HepG2 (cell line): Measurements from ENCODE around the gene KLK11. TPM values are rescaled to one million over a fixed set of nuclear protein-coding genes. Genes with fewer than 3 reads are reported as not detected.
"Not testable (repeated sequence)": the region's sequence is repeated elsewhere in the genome, so short reads cannot be mapped to it uniquely, and the experiment has no call there.

ENCODE experiments used
- ATAC-seq: fragments of 200-7000 bp; cut with Tn5 transposase; 3 replicates; pipeline ENCODE4 v1.9.1; 2020; ENCODE audit warnings: mild to moderate bottlenecking, moderate library complexity
- BruUV-seq: library from RNA; stranded (reverse); fragments of 400-500 nt; replicated peaks from 2 replicates; lab custom pipeline; 2021; lab: Mats Ljungman, UMichigan
- CTCF ChIA-PET: fragments of 300-600 bp; formaldehyde crosslinking; extraction: SDS; loops from one replicate; lab custom pipeline; 2021; ENCODE audit warnings: low total read pairs, inconsistent platforms, low intra/inter-chr PET ratio; lab: Yijun Ruan, JAX
- POLR2A ChIA-PET: fragments of 350-600 bp; sonication (Branson Sonifier 250); formaldehyde crosslinking; loops from one replicate; lab custom pipeline; 2020; ENCODE audit warnings: antibody characterized with exemption, inconsistent platforms; lab: Yijun Ruan, JAX
- DNase-seq: peaks from one replicate; pipeline ENCODE4 v3.0.0-alpha.2; 2015; ENCODE audit warnings: low spot score
- FAIRE-seq: peaks from 3 replicates; lab custom pipeline; 2011; peaks lifted over from hg19 to GRCh38; lab: Jason Lieb, UNC
- H2AFZ ChIP-seq: one replicate; pipeline ENCODE4 v1.6.1; 2011; ENCODE audit warnings: low read length, inconsistent platforms
- H3K27ac ChIP-seq: fragments of 300-600 bp; 3 replicates; pipeline ENCODE4 v1.8.0; 2011; ENCODE audit warnings: mixed run types, mild to moderate bottlenecking, mixed read lengths, low read length, inconsistent platforms; ENCODE audit not compliant: insufficient read depth; ENCODE audit errors: extremely low read length
- H3K27me3 ChIP-seq, 2 experiments: fragments of 200-600 bp in 1 of 2; 2 replicates in 1 of 2; 3 replicates in 1 of 2; pipeline versions ENCODE4 v1.6.0 to v1.8.0; 2011; ENCODE audit warnings: low read length in 2 of 2, mild to moderate bottlenecking in 2 of 2, moderate library complexity in 2 of 2, inconsistent platforms in 1 of 2; ENCODE audit not compliant: insufficient read depth in 2 of 2, control insufficient read depth in 1 of 2
- H3K36me3 ChIP-seq, 2 experiments: fragments of 200-600 bp in 1 of 2; replicated peaks in 1 of 2; 2 replicates in 1 of 2; 3 replicates in 1 of 2; pipeline versions ENCODE4 v1.5.1 to v1.8.0; 2011; ENCODE audit warnings: low read length in 2 of 2, inconsistent platforms in 1 of 2; ENCODE audit not compliant: insufficient read depth in 2 of 2, control insufficient read depth in 1 of 2
- H3K4me1 ChIP-seq: 2 replicates; pipeline ENCODE4 v1.5.1; 2012; ENCODE audit warnings: low read length, inconsistent platforms; ENCODE audit not compliant: insufficient read depth
- H3K4me2 ChIP-seq: 2 replicates; pipeline ENCODE4 v1.6.0; 2011; ENCODE audit warnings: low read depth, low read length, inconsistent platforms
- H3K4me3 ChIP-seq, 3 experiments: fragments of 200-600 bp in 1 of 3; sonication (generic), shearing (Covaris generic) in 1 of 3; replicated peaks in 1 of 3; 2 replicates each; pipeline ENCODE4 v1.5.1; 2011 to 2016; ENCODE audit warnings: low read length in 3 of 3, inconsistent platforms in 2 of 3, low read depth in 2 of 3, mild to moderate bottlenecking in 2 of 3, control low read depth in 1 of 3, mixed read lengths in 1 of 3; ENCODE audit not compliant: insufficient read depth in 1 of 3
- H3K79me2 ChIP-seq: one replicate; pipeline ENCODE4 v1.6.1; 2011; ENCODE audit warnings: low read length, inconsistent platforms; ENCODE audit not compliant: insufficient read depth
- H3K9ac ChIP-seq: 2 replicates; pipeline ENCODE4 v1.6.0; 2011; ENCODE audit warnings: mild to moderate bottlenecking, low read depth, low read length, inconsistent platforms; ENCODE audit not compliant: insufficient read depth
- H3K9me3 ChIP-seq: 2 replicates; pipeline ENCODE4 v1.5.1; 2012; ENCODE audit warnings: mild to moderate bottlenecking, low read length
- H4K20me1 ChIP-seq: 2 replicates; pipeline ENCODE4 v1.6.0; 2011; ENCODE audit warnings: inconsistent platforms, mild to moderate bottlenecking, low read length, moderate library complexity; ENCODE audit not compliant: insufficient read depth
- IRF2 ChIP-seq: IDR thresholded peaks from 2 replicates; pipeline ENCODE4 v1.6.1; 2018; ENCODE audit warnings: missing genetic modification reagents, missing compliant biosample characterization
- MYNN ChIP-seq: sonication (generic); formaldehyde crosslinking; IDR thresholded peaks from 2 replicates; pipeline ENCODE4 v1.4.0; 2020; ENCODE audit warnings: mild to moderate bottlenecking, low read depth, missing genetic modification reagents
- NR2F6 ChIP-seq, 2 experiments: IDR thresholded peaks; 2 replicates each; pipeline ENCODE4 v1.6.1; 2016; ENCODE audit warnings: antibody characterized with exemption in 1 of 2, mild to moderate bottlenecking in 1 of 2
- YEATS2 ChIP-seq: sonication (generic); formaldehyde crosslinking; IDR thresholded peaks from 2 replicates; pipeline ENCODE4 v1.4.0; 2020; ENCODE audit warnings: missing genetic modification reagents, borderline replicate concordance
- ZFP1 ChIP-seq: IDR thresholded peaks from 2 replicates; pipeline ENCODE4 v1.6.1; 2016
- ZNF33B ChIP-seq: sonication (generic); formaldehyde crosslinking; IDR thresholded peaks from 2 replicates; pipeline ENCODE4 v1.5.1; 2020; ENCODE audit warnings: mild to moderate bottlenecking, missing genetic modification reagents
- ZNF75D ChIP-seq: sonication (generic); formaldehyde crosslinking; IDR thresholded peaks from 2 replicates; pipeline ENCODE4 v1.8.1; 2023; ENCODE audit warnings: missing genetic modification reagents, mild to moderate bottlenecking, borderline replicate concordance
- WGBS: methylation state at CpG from one replicate; pipeline ENCODE4 v1.1.6; 2017; ENCODE audit warnings: low lambda C conversion rate; 5-methylcytosine and 5-hydroxymethylcytosine counted together
- in situ Hi-C: cut with HindIII; loops from 2 replicates; pipeline ENCODE4 v1.10.0; 2017; ENCODE audit warnings: low pct_unique_long_range_greater_than_20kb; ENCODE audit not compliant: extremely low pct_ligation_motif_present
- intact Hi-C: fragments of 100-400 bp; cut with micrococcal nuclease; formaldehyde crosslinking; loops from one replicate; pipeline ENCODE4 v1.10.0; 2022; ENCODE audit not compliant: unreplicated experiment
- polyA plus RNA-seq, 8 experiments: library from polyadenylated mRNA; depleted of rRNA in 3 of 8; stranded (reverse) in 7 of 8; unstranded in 1 of 8; fragments of >200 nt; fragmentation: Illumina TruSeq in 4 of 8; extraction: Trizol in 4 of 8; gene quantifications; 2 replicates each; pipeline versions ENCODE4 v1.2.1 to v1.2.3, GENCODE V29; 2011 to 2016; ENCODE audit warnings: low read depth in 4 of 8, missing spikeins in 1 of 8, mixed read lengths in 1 of 8; ENCODE audit not compliant: insufficient read depth in 1 of 8
- total RNA-seq, 5 experiments: library from RNA; depleted of rRNA; stranded (reverse); fragments of >200 nt; fragmentation: Illumina TruSeq; extraction: Trizol; gene quantifications; 2 replicates each; pipeline ENCODE4 v1.2.3, GENCODE V29; 2016; ENCODE audit warnings: low read depth in 1 of 5
- TF ChIP-seq, protein P1 (sequence below): IDR thresholded peaks from 2 replicates; pipeline ENCODE4 v1.6.1; 2012; ENCODE audit warnings: inconsistent platforms
- TF ChIP-seq, protein P2 (sequence below): sonication (generic); formaldehyde crosslinking; IDR thresholded peaks from 2 replicates; pipeline ENCODE4 v1.4.0; 2020; ENCODE audit warnings: missing genetic modification reagents, mild to moderate bottlenecking, borderline replicate concordance
- TF ChIP-seq, protein P3 (sequence below): IDR thresholded peaks from 2 replicates; pipeline ENCODE4 v1.6.1; 2018; ENCODE audit warnings: missing genetic modification reagents, mild to moderate bottlenecking, missing compliant biosample characterization
- TF ChIP-seq, protein P4 (sequence below): sonication (generic); formaldehyde crosslinking; IDR thresholded peaks from 2 replicates; pipeline ENCODE4 v1.4.0; 2020; ENCODE audit warnings: missing genetic modification reagents, borderline replicate concordance

The KLK11 gene
- total and polyA plus RNA-seq, 2 of the 13 experiments (the other 11 are each of a cell fraction or from before 2014, with no cell fraction given), result not detected

DNA sequence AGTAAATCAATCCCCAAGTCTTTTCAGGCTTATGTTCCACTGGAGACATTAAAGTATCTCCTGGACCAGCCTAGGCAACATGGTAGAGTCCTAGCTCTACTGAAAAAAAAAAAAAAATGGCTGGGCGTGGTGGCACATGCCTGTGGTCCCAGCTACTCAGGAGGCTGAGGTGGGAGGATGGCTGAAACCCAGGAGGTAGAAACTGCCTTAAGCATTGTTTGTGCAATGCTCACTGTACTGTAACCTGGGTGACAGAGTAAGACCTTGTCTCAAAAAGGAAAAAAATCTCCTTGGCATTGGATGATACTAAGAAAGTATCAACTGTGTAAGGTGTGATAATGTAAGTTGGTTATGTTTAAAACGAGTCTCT, 33.8 kb downstream of the KLK11 start:
- no peaks in the 10 kb centered on the region for H4K20me1 ChIP-seq
- no peak overlapping the region for H3K4me2 ChIP-seq
- WGBS, result 17% methylated on average over 2 of the region's 2 CpGs
- in situ Hi-C loops, result no loop called here
- DNase-seq, result no peak
- POLR2A ChIA-PET, result no interaction called here
- peaks cover 0 to 8% of the 10 kb centered on the region in 2 experiments; a peak in 1 of 5 replicates for H3K27me3 ChIP-seq
- no peaks in the 10 kb centered on the region for H3K9me3 ChIP-seq
- CTCF ChIA-PET, result no interaction called here
- BruUV-seq, result no TSS peak
- TF ChIP-seq ZNF75D (CRISPR knock-in tag) (no peak), ZFP1 (CRISPR knock-in tag) (no peak), IRF2 (CRISPR knock-in tag) (no peak), MYNN (CRISPR knock-in tag) (no peak), ZNF33B (no peak), YEATS2 (CRISPR knock-in tag) (no peak), NR2F6 (IDR thresholded peaks at IDR 0.05) (no peak), NR2F6 (CRISPR knock-in tag; IDR thresholded peaks at IDR 0.05) (no peak)
- TF ChIP-seq, protein P1, sequence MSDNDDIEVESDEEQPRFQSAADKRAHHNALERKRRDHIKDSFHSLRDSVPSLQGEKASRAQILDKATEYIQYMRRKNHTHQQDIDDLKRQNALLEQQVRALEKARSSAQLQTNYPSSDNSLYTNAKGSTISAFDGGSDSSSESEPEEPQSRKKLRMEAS, result no peak
- TF ChIP-seq, protein P2, sequence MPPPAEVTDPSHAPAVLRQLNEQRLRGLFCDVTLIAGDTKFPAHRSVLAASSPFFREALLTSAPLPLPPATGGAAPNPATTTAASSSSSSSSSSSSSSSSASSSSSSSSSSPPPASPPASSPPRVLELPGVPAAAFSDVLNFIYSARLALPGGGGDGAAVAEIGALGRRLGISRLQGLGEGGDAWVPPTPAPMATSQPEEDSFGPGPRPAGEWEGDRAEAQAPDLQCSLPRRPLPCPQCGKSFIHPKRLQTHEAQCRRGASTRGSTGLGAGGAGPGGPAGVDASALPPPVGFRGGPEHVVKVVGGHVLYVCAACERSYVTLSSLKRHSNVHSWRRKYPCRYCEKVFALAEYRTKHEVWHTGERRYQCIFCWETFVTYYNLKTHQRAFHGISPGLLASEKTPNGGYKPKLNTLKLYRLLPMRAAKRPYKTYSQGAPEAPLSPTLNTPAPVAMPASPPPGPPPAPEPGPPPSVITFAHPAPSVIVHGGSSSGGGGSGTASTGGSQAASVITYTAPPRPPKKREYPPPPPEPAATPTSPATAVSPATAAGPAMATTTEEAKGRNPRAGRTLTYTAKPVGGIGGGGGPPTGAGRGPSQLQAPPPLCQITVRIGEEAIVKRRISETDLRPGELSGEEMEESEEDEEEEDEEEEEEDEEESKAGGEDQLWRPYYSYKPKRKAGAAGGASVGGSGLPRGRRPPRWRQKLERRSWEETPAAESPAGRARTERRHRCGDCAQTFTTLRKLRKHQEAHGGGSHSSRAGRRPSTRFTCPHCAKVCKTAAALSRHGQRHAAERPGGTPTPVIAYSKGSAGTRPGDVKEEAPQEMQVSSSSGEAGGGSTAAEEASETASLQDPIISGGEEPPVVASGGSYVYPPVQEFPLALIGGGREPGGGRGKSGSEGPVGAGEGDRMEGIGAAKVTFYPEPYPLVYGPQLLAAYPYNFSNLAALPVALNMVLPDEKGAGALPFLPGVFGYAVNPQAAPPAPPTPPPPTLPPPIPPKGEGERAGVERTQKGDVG (CRISPR knock-in tag), result no peak
- TF ChIP-seq, protein P3, sequence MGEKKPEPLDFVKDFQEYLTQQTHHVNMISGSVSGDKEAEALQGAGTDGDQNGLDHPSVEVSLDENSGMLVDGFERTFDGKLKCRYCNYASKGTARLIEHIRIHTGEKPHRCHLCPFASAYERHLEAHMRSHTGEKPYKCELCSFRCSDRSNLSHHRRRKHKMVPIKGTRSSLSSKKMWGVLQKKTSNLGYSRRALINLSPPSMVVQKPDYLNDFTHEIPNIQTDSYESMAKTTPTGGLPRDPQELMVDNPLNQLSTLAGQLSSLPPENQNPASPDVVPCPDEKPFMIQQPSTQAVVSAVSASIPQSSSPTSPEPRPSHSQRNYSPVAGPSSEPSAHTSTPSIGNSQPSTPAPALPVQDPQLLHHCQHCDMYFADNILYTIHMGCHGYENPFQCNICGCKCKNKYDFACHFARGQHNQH (CRISPR knock-in tag), result no peak
- TF ChIP-seq, protein P4, sequence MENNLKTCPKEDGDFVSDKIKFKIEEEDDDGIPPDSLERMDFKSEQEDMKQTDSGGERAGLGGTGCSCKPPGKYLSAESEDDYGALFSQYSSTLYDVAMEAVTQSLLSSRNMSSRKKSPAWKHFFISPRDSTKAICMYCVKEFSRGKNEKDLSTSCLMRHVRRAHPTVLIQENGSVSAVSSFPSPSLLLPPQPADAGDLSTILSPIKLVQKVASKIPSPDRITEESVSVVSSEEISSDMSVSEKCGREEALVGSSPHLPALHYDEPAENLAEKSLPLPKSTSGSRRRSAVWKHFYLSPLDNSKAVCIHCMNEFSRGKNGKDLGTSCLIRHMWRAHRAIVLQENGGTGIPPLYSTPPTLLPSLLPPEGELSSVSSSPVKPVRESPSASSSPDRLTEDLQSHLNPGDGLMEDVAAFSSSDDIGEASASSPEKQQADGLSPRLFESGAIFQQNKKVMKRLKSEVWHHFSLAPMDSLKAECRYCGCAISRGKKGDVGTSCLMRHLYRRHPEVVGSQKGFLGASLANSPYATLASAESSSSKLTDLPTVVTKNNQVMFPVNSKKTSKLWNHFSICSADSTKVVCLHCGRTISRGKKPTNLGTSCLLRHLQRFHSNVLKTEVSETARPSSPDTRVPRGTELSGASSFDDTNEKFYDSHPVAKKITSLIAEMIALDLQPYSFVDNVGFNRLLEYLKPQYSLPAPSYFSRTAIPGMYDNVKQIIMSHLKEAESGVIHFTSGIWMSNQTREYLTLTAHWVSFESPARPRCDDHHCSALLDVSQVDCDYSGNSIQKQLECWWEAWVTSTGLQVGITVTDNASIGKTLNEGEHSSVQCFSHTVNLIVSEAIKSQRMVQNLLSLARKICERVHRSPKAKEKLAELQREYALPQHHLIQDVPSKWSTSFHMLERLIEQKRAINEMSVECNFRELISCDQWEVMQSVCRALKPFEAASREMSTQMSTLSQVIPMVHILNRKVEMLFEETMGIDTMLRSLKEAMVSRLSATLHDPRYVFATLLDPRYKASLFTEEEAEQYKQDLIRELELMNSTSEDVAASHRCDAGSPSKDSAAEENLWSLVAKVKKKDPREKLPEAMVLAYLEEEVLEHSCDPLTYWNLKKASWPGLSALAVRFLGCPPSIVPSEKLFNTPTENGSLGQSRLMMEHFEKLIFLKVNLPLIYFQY (CRISPR knock-in tag), result no peak
- H3K4me1 ChIP-seq, result no peaks in the 10 kb centered on the region
- ATAC-seq, result no peak
- H3K9ac ChIP-seq, result no peak overlapping the region
- FAIRE-seq, result no peak
- H2AFZ ChIP-seq, result no peak overlapping the region
- H3K4me3 ChIP-seq, result no peak overlapping the region
- no peaks in the 10 kb centered on the region for H3K36me3 ChIP-seq
- H3K79me2 ChIP-seq, result no peaks in the 10 kb centered on the region
- intact Hi-C loops, result no loop called here
- no peak overlapping the region for H3K27ac ChIP-seq

DNA sequence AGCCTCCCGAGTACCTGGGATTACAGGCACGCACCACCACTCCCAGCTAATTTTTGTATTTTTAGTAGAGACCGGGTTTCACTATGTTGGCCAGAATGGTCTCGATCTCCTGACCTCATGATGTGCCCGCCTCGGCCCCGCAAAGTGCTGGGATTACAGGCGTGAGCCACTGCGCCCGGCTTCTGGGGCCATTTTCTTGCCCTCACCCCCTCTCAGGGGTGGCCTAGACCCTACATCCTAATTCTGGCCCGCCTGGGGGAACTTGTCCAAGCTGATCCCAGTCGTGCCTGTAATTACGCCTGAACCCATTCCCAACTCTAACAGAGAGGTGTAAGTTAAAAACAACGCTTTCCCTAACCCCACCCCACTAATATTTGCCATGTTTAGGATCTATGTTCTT, 42.0 kb downstream of the KLK11 start:
- H3K9ac ChIP-seq, ATAC-seq, FAIRE-seq, in situ Hi-C loops, H3K4me2 ChIP-seq, CTCF ChIA-PET, H2AFZ ChIP-seq, H3K79me2 ChIP-seq, H3K4me3 ChIP-seq, H3K9me3 ChIP-seq, intact Hi-C loops, H3K27ac ChIP-seq, H3K27me3 ChIP-seq, H3K4me1 ChIP-seq, H4K20me1 ChIP-seq, H3K36me3 ChIP-seq, BruUV-seq, DNase-seq, POLR2A ChIA-PET: not testable (repeated sequence)
- WGBS, result 34% methylated on average over 13 of the region's 14 CpGs
